GM19099 (cell line): ENCODE results near the gene STEAP1.
A peak's percentile ranks its signal among the peaks of the same experiment; 100 is the strongest.

Experiments used
- POLR2A ChIP-seq: IDR thresholded peaks from 3 replicates; pipeline ENCODE4 v1.6.1; 2011; ENCODE audit warnings: low read depth; ENCODE audit not compliant: insufficient read length; ENCODE audit errors: extremely low read depth

The STEAP1 gene

DNA sequence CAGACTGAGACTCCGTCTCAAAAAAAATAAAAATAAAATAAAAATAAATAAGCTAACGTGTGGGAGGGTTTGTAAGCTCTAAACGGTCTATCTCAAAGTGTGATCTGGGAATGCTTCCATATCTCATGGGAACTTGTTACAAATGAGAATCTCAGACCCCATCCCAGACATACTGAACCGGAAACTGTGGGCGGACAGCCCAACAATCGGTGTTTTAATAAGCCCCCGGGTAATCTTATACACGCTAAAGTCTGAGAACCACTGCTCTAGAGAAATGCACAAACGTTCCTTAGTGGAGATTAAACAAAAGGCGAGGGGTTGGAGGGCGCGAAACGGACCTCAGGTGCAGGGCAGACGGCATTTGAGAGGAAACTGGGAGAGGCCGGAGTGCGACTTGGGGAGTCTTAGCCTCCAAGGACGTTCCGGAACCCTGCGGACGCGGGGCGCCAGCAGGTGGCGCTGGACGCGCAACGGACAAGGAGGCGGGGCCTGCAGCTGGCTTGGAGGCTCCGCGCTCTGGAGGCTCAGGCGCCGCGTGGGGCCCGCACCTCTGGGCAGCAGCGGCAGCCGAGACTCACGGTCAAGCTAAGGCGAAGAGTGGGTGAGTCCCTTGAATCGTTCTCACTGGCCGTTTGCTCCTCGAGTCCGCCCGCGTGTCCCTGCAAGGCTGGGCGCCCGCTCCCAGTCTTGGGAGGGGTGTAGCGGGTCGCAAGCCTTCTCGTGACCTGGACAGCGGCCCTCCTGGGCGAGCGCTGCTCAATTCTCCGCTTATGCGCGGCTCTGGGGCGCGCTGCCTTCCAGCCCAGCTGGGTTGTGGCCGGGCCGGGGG is at the start of gene STEAP1:
STEAP1 (plus strand) TSS at position 527 of the 829 bp plus-strand sequence. CDS start 5,320 bp downstream, outside the sequence.
- peak; percentile 48 for TF ChIP-seq POLR2A

GRCh38 chr7:90119178-90119971 is 34.9 kb upstream of the STEAP1 start:
- TF ChIP-seq POLR2A = no peak

- no peak for TF ChIP-seq POLR2A
Measured at GRCh38 chr7:90155206-90155605, 937 bp downstream of the STEAP1 start.

DNA sequence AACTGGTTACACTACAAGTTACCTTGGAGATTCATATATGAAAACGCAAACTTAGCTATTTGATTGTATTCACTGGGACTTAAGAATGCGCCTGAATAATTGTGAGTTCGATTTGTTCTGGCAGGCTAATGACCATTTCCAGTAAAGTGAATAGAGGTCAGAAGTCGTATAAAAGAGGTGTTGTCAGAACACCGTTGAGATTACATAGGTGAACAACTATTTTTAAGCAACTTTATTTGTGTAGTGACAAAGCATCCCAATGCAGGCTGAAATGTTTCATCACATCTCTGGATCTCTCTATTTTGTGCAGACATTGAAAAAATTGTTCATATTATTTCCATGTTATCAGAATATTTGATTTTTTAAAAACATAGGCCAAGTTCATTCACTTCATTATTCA is 9.3 kb downstream of the STEAP1 start:
- TF ChIP-seq POLR2A = no peak

DNA sequence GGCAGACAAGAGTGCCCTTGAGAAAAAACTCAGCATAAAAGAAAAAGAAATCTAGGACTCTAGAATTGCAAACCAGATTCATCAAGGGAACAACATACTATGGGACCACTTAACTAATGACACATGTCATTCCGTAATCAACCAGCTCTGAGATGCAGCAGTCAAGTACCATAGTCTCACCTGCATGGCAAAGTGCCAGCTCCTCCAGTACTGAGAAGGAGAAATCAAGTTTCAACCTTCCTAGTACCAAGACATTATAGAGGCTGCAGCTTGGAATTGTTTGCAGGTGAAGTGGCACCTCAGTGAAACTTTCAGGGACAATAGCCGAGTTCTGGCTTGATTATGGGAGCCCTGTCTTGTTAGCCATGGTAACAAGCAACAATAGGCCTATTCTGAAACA is 11.5 kb downstream of the STEAP1 start:
- TF ChIP-seq POLR2A = no peak

DNA sequence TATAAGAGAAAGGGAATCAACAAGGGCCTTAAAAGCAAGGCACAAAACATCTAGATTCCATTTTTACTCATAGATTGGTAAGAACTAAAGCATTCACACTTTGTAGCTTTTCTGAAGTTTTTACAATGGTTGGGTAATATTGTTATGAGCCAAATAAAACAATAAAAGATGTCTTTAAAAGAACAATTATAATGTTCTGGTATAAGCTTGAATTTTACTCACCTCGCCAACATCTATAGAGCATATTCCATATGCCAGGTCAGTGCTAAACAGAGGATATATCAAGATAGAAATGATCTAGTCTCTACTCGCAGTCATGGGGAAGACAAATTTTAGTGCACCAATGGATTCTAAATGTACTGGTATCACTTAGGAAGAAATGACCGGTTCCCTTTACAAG is 11.9 kb downstream of the STEAP1 start:
- no peak for TF ChIP-seq POLR2A

DNA sequence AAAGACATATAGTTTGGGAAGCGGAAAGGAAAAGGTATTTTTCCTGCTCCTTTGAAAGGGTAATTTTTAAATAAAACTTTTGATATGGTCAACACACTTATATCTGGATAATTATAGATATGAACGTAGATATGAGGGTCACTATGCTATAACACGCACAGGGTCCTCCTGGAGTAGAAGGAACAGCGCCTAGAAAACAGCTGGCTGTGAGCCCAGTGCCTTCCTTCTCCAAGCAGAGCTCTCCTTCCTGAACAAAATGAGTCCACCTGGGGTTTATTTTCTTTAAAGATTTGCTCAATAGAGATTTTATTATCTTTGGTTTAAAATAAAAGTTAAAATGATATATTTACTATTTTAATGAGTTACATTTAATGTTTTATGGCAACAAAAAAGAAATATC is 13.1 kb downstream of the STEAP1 start:
- no peak for TF ChIP-seq POLR2A

DNA sequence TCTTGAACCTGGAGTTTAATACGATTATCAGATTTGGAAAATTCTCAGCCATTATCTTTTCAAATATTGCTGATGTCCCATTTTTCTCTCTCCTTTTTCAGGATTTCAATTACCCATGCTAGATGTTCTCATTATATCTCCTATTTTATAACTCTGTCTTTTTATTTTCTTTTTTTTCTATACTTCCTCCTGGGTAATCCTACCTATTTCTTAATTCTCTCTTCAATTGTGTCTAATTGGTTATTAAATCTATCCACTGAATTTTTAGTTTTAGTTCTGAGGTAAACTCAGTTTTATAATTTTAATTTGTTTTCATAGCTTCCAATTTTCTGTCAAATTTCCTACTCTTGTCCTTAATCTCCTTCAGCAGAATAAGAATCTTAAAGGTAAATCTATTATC is 15.6 kb downstream of the STEAP1 start:
- TF ChIP-seq POLR2A = no peak

DNA sequence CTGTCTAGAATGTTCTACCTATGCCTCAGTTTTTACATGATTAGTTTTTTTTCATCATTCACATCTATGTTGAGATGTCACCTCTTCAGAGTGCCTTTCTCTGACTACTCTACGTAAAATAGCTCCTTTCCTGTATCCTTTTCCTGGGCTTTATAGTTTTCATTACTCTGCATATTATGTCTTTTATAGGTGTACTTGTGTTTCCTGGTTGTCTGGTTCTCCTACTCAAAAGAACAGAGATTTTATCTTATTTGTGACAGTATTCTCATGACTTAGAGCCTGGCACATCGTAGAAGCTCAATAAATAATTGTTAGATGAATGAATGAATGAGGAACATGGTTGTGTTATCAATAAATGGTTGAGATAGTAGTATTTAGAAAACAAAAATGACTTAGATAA is 17.9 kb downstream of the STEAP1 start:
- TF ChIP-seq POLR2A = no peak

DNA sequence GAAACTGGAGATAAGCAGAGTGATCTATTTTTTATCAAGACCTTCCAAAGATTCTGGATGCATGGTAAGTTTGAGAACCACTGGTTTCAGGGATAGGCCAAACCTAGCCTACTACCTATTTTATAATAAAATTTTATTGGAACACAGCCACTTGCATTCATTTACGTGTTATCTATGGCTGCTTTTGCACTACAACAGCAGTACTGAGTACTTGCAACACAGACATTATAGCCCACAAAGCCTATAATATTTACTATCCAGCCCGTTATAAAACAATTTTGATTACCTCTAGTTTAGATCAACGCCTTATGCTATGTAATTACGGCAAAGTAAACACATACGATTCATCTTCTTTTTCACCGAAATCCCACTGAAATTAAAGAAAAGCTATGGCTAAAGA is 18.4 kb downstream of the STEAP1 start:
- no peak for TF ChIP-seq POLR2A

- TF ChIP-seq POLR2A = no peak
Measured at GRCh38 chr7:90173127-90173844, 19.0 kb downstream of the STEAP1 start.

DNA sequence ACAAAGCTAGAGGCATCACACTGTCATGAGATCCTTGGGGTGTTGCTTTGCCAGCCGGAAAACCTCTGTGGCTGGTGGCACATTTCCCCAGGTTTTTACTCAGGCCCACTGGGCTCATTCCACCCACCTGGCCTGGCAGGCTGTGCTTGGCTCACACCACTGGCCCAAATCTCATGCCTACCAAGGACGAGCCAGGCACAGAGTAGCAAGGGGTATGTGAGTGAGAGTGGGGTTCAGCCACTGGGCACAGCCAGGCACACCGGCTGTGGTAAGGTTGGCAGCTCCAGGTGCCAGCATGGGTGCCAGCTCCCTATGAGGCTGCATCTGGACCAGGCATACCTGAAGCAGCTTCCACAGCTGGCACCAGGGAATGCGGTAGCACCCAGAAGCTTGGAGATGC is 21.4 kb downstream of the STEAP1 start:
- TF ChIP-seq POLR2A = no peak

DNA sequence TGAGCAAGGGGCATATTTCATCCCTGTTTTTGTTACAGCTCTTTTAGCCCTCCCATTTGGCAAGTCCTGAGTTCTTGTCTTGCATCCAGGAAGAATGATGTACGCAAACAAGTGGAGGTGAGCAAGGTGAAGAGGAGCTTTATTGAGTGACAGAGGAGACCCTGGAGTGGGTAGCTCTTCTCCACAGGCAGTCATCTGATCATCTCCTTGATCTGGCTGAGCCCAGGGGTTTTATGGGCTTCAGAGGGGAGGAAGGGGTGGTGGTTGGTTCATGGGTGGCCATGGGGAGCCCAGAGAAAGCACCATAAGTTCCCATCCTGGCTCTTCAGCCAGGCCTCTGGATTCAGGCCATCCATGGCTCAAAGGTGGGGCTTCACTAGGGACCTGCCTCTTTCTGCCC is 21.9 kb downstream of the STEAP1 start:
- no peak for TF ChIP-seq POLR2A

DNA sequence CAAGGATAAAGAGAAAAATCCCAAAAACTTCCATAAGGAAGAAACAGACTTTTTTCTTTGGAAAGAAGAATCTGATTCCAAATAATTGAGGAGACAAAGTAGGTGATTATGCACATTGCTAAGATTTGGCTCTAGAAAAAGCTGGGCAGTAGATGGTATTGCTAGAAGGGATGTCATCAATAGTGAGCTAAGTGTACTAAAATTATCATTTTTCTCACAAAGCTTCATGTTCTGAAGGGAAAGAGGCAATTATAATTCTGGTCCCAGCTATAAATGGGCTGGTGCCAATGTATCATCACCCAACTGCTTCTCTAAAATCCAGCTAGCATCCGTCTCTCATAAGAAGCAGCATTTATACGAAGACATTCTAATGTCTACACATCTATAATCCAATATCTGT is 23.9 kb downstream of the STEAP1 start:
- TF ChIP-seq POLR2A = no peak

- TF ChIP-seq POLR2A = no peak
Measured at GRCh38 chr7:90178679-90179278, 24.5 kb downstream of the STEAP1 start.

DNA sequence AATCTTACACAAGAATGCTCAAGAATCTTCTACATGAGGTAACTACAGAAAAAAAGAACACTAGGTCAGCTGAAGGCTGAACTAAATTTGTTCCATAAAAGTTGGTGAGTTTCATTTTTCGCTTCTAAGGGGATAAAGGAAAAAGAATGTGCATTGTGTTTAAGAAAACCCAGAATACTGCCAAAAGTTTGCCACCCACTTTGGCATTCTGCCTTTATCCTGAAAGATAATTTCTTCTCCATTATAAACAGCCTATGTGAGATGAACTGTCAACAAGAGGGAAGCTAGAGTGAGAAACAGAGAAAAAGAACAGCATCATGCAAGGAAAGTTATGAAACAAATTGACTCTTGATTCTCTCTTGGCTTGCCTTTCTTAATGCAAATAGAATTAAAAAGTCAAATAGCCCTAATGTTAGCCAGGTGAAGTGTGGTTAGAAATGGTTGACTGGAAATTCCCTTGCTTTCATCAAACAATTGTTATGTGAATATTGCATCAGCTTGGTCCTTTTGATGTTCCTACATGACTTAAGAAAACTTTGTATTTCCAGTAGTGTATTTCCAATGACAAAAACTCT is 25.8 kb downstream of the STEAP1 start:
- TF ChIP-seq POLR2A = no peak

- TF ChIP-seq POLR2A = no peak
Measured at GRCh38 chr7:90180649-90181048, 26.4 kb downstream of the STEAP1 start.
